Skin epidermis (tissue), 12 donors: Measurements from ENCODE around the gene APOBEC4.
"Not testable (repeated sequence)": the region's sequence is repeated elsewhere in the genome, so short reads cannot be mapped to it uniquely, and the experiment has no call there.

Experiments used
- H3K27ac ChIP-seq, 21 experiments: fragments of 200-600 bp; sonication (generic) in 11 of 21; one replicate each; pipeline ENCODE4 v1.5.0; 2020; ENCODE audit warnings: mild to moderate bottlenecking in 3 of 21, inconsistent platforms in 2 of 21, moderate library complexity in 2 of 21
- H3K4me3 ChIP-seq, 7 experiments: fragments of 200-600 bp; sonication (generic) in 2 of 7; one replicate each; pipeline ENCODE4 v1.5.0; 2020; ENCODE audit warnings: inconsistent platforms in 2 of 7, mild to moderate bottlenecking in 2 of 7, moderate library complexity in 1 of 7

Gene APOBEC4

DNA sequence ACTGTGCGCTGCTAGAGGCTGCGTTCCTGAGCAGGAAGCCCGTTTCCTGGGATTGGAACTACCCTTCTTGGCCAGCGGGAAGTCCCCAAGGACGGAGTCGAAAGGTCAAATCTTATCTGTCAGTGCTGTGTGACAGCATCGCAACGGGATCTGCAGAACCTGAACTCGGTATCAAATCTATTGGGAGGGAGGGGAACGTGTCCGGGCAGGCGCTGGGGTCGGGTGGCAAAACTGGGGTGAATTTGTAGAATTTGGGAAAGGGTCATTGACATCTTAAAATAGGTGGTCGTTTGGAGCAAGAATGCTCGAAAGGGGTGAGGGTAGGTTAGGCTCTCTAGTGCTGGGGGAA is 16.8 kb downstream of the APOBEC4 start:
- Histone ChIP-seq H3K4me3 (peak overlapping the region; percentile 62 to 96 (median 86)), H3K27ac (peak overlapping the region in 10 of 21 experiments; percentile 21 to 99 (median 94))

- Histone ChIP-seq H3K27ac (peak within 1 kb of the TSS; percentile 90 to 99 (median 96)), H3K4me3 (peak within 1 kb of the TSS; percentile 62 to 96 (median 86))
Measured at GRCh38 chr1:183635606-183636333, 17.3 kb downstream of the APOBEC4 start, which contains the start of gene ARPC5. Gene ARPC5 (minus strand): TSS chr1:183635783. CDS start chr1:183635659, 124 bp downstream.

- peak overlapping the region; percentile 62 to 96 (median 86) for H3K4me3 ChIP-seq
- H3K27ac ChIP-seq, result peak overlapping the region; percentile 90 to 99 (median 96)
Measured at GRCh38 chr1:183635099-183635605, 18.0 kb downstream of the APOBEC4 start.

GRCh38 chr1:183634429-183635065 is 18.6 kb downstream of the APOBEC4 start:
- Histone ChIP-seq H3K27ac (peak overlapping the region in 20 of 21 experiments; percentile 90 to 99 (median 96)), H3K4me3 (peak overlapping the region; percentile 62 to 96 (median 86))

GRCh38 chr1:183633676-183634343 is 19.3 kb downstream of the APOBEC4 start:
- Histone ChIP-seq H3K27ac (peak overlapping the region in 18 of 21 experiments; percentile 18 to 99 (median 94)), H3K4me3 (peak overlapping the region; percentile 62 to 96 (median 86))

GRCh38 chr1:183632964-183633363 is 20.2 kb downstream of the APOBEC4 start:
- peak overlapping the region in 11 of 21 experiments; percentile 7 to 94 (median 31) for H3K27ac ChIP-seq
- peak overlapping the region in 5 of 7 experiments; percentile 75 to 96 (median 88) for H3K4me3 ChIP-seq

DNA sequence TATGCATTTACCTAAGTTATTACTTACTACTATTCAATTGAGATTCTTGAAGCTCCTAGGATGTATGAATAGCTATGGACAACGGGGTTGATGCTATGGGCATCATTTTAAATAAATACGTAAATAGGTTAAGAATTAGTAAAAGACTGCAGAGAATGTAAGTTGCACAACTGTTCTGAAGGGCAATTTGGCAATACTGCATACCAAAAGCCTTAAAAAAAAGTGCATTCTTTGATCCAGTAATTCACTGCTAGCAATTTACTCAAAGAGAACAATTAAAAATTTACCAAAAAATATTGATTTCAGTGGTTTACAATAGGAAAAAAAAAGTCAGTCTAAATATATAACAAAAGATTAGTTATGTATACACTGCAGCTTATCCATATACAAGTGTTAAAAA is 21.0 kb downstream of the APOBEC4 start:
- peak overlapping the region in 2 of 21 experiments; percentile 13 to 94 for H3K27ac ChIP-seq
- H3K4me3 ChIP-seq, result peak overlapping the region in 2 of 7 experiments; percentile 86 to 96

- Histone ChIP-seq H3K27ac (peak overlapping the region in 3 of 21 experiments; percentile 14 to 66 (median 41)), H3K4me3 (no peak overlapping the region)
Measured at GRCh38 chr1:183630748-183631147, 22.4 kb downstream of the APOBEC4 start.

DNA sequence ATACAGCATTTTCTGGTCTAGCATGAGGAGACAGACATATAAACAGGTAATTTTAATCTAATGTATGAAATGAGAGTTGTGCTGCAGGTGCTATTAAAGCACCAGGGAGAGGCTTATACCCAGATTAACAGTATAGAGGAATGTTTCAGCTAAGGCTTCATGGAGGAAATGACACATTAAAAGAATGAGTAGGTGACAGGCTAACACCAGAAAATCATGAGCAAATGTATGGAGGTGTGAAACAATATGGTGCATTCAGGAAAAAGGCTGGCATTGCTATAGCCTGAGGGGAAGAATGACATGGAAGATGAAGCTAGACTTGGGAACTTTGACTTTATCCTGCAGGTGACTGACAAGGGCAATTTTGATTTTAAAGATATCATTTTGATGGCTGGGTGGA is 24.6 kb downstream of the APOBEC4 start:
- Histone ChIP-seq H3K27ac (no peak overlapping the region), H3K4me3 (no peak overlapping the region)

DNA sequence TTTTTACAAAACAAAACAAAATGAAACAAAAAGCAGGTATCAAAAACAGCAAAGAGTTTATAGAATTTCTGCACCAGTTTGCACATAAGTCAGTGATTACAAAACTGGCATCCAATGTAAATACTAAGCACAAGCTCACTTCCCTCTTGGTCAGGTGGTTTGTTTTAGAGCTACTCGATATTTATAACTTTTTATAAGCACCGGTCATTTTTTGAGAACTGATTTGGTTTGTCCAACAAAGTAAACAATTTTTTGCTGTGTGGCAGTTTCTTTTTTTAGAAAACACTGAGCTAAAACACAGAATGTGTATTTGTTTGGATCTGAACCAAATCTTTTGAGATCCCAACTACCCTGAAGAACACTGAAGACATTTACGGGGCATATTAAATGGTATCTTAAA is 26.9 kb downstream of the APOBEC4 start:
- H3K27ac ChIP-seq, result peak overlapping the region in 6 of 21 experiments; percentile 11 to 45 (median 16)
- not testable (repeated sequence) for H3K4me3 ChIP-seq

DNA sequence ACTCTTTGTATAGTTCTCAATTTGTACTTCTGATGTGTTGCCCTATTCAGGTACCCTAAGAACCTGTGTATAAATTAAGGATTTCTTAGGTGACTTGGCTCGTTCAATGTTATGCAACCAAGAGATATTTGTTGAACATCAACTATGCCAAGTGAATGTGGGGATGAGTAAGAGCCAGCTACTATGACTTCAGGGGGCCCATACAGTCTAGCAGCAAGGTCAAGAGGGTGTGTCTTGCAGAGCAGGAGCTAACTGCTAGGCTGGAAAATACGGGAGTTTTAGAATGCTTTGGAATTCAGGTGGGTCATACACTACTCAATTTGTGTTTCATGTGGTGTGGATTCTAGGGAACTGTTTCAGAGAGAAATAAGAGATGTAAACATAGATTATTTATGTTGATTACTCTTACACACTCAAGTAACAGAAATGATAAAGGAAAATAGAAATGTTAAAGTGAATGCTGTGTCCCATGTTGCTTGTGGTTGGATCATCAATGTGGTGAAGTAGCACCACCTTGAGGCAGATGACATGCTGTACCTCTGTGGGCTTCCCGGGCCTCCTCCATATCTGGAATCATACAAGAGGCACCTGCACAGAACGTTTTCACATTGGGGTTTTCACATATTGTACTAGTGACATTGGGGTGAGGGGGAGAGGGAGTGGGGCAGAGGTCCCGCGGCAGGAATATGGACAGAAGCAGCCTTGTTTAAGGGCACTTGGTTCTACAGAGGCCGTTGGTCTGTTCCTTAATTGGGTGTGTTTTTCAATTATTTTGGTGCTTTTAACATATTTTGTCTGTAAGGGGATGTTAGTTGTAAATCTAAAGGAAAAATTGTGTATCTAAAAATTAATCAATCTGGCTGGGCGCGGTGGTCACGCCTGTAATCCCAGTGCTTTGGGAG is 30.0 kb downstream of the APOBEC4 start:
- Histone ChIP-seq H3K4me3 (no peak overlapping the region), H3K27ac (peak overlapping the region in 2 of 21 experiments; percentile 14 to 37)

DNA sequence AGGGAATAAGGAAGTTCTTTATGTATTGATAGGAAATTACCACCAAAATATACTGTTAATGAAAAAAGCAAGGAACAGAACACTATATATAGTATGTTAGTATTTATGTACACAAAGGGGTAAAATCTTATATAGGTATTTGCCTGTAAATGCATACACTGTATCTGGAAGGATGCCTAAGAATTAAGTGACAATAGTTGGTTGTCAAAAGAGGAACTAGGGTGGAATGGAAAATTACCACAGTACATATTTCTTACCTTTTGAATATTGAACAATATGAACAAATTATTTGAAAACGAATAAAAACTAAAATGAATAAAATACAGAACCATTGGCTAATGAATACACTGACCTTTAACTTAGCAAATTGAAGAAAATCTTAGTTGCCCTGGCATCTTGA is 31.1 kb downstream of the APOBEC4 start:
- Histone ChIP-seq H3K27ac (peak overlapping the region in 1 of 21 experiments; percentile 23), H3K4me3 (no peak overlapping the region)

- no peak overlapping the region for H3K4me3 ChIP-seq
Measured at GRCh38 chr1:183620311-183620710, 32.8 kb downstream of the APOBEC4 start.

GRCh38 chr1:183619781-183620180 is 33.3 kb downstream of the APOBEC4 start:
- no peak overlapping the region for H3K27ac ChIP-seq
- no peak overlapping the region for H3K4me3 ChIP-seq

More at GRCh38 chr1:183620311-183620710, 32.8 kb downstream of the APOBEC4 start:
- H3K27ac ChIP-seq, result no peak overlapping the region

DNA sequence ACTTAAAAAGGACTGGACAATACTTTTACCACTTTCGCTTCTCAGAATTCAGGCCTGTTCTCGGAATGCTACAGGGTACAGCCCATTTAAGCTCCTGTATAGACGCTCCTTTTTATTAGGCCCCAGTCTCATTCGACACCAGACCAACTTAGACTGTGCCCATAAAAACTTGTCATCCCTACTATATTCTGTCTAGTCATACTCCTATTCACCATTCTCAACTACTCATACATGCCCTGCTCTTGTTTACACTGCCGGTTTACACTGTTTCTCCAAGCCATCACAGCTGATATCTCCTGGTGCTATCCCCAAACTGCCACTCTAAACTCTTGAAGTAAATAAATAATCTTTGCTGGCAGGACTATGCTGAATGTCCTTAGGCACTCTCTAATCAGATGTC is 34.9 kb downstream of the APOBEC4 start:
- not testable (repeated sequence) for H3K27ac ChIP-seq, H3K4me3 ChIP-seq

- H3K4me3 ChIP-seq, H3K27ac ChIP-seq: not testable (repeated sequence)
Measured at GRCh38 chr1:183612975-183613374, 40.1 kb downstream of the APOBEC4 start.

- H3K4me3 ChIP-seq, result no peak overlapping the region
Measured at GRCh38 chr1:183612407-183612806, 40.7 kb downstream of the APOBEC4 start.

DNA sequence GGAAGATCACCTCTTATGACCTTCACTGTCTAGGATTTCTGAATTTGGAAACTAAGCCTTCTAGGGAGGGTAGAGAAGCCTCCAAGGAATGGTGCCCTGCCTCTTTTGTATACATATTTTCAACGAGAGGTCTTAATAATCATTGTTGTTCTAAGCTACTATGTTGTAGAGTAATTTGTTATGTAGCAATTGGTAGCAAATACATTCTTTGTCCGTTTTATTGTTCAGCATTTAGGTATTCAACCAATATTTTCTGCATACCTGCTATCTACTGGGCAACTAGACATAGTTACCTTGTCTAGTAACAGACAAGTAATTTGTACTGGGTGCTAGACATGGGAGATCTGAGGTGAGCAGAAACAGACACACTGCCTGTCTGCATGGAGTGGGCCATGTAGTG is 42.1 kb downstream of the APOBEC4 start:
- Histone ChIP-seq H3K4me3 (no peak overlapping the region), H3K27ac (peak overlapping the region in 1 of 21 experiments; percentile 33)

More at GRCh38 chr1:183612407-183612806, 40.7 kb downstream of the APOBEC4 start:
- H3K27ac ChIP-seq, result no peak overlapping the region
